ENCODE measurements around the gene XKR7.

XKR7 gene

GRCh38 chr20:31989030-31989645 is 21.2 kb downstream of the XKR7 start:
- no peak overlapping the region for H3K4me3 ChIP-seq (ENCODE audit: control insufficient read depth in 1 of 7, extremely low read depth in 1 of 7, insufficient read depth in 4 of 7, low read depth in 2 of 7, low read length in 6 of 7)
- H3K27ac ChIP-seq (ENCODE audit: insufficient read depth in 1 of 2, low read depth in 1 of 2, low read length in 2 of 2, poor library complexity in 1 of 2, severe bottlenecking in 2 of 2), result no peak overlapping the region
- no peak for DNase-seq
- CTCF ChIA-PET, result interaction anchor here (1.2 kb wide), 1 partner anchor 8 kb away, joined by 4 read pairs; no protein-coding TSS in a partner anchor
- 96% methylated on average over 7 of the region's 8 CpGs for whole genome bisulfite sequencing (ENCODE audit: insufficient coverage)
- no peaks in the 10 kb centered on the region for H3K4me1 ChIP-seq (ENCODE audit: control extremely low read depth in 1 of 4, control insufficient read depth in 4 of 4, insufficient read depth in 4 of 4, low read length in 3 of 4)
- no peaks in the 10 kb centered on the region for H3K9me3 ChIP-seq (ENCODE audit: control extremely low read depth in 1 of 5, control insufficient read depth in 4 of 5, insufficient read depth in 2 of 5, low read depth in 1 of 5, low read length in 4 of 5)
- POLR2A ChIA-PET, result no interaction called here
- no peaks in the 10 kb centered on the region for H3K36me3 ChIP-seq (ENCODE audit: control insufficient read depth in 4 of 4, insufficient read depth in 4 of 4, low read length in 3 of 4)
- H3K27me3 ChIP-seq (replicated peaks in 2 of 5; ENCODE audit: control insufficient read depth in 4 of 5, insufficient read depth in 5 of 5, low read length in 4 of 5), result peaks cover 5 to 20% (median 13%) of the 10 kb centered on the region in 5 experiments

GRCh38 chr20:31990641-31991338 is 22.8 kb downstream of the XKR7 start:
- Histone ChIP-seq H3K36me3 (ENCODE audit: control insufficient read depth in 4 of 4, insufficient read depth in 4 of 4, low read length in 3 of 4) (no peaks in the 10 kb centered on the region), H3K9me3 (ENCODE audit: control extremely low read depth in 1 of 5, control insufficient read depth in 4 of 5, insufficient read depth in 2 of 5, low read depth in 1 of 5, low read length in 4 of 5) (no peaks in the 10 kb centered on the region), H3K4me3 (ENCODE audit: control insufficient read depth in 1 of 7, extremely low read depth in 1 of 7, insufficient read depth in 4 of 7, low read depth in 2 of 7, low read length in 6 of 7) (no peak overlapping the region), H3K4me1 (ENCODE audit: control extremely low read depth in 1 of 4, control insufficient read depth in 4 of 4, insufficient read depth in 4 of 4, low read length in 3 of 4) (peaks cover 0 to 10% (median 4%) of the 10 kb centered on the region in 4 experiments), H3K27me3 (replicated peaks in 2 of 5; ENCODE audit: control insufficient read depth in 4 of 5, insufficient read depth in 5 of 5, low read length in 4 of 5) (peaks cover 5 to 36% (median 21%) of the 10 kb centered on the region in 5 experiments), H3K27ac (ENCODE audit: insufficient read depth in 1 of 2, low read depth in 1 of 2, low read length in 2 of 2, poor library complexity in 1 of 2, severe bottlenecking in 2 of 2) (no peak overlapping the region)
- no peak for DNase-seq
- ChIA-PET CTCF (interaction anchor here (1.2 to 1.8 kb wide), 2 partner anchors 10 to 20 kb away, joined by 4 read pairs; no protein-coding TSS in a partner anchor), POLR2A (interaction anchor here (0.6 kb wide), 1 partner anchor 200 kb away, joined by 3 read pairs; no protein-coding TSS in a partner anchor)
- WGBS (ENCODE audit: insufficient coverage), result 78% methylated on average over 3 of the region's 6 CpGs

GRCh38 chr20:31991339-31991705 is 23.4 kb downstream of the XKR7 start:
- Histone ChIP-seq H3K9me3 (ENCODE audit: control extremely low read depth in 1 of 5, control insufficient read depth in 4 of 5, insufficient read depth in 2 of 5, low read depth in 1 of 5, low read length in 4 of 5) (no peaks in the 10 kb centered on the region), H3K4me3 (ENCODE audit: control insufficient read depth in 1 of 7, extremely low read depth in 1 of 7, insufficient read depth in 4 of 7, low read depth in 2 of 7, low read length in 6 of 7) (no peak overlapping the region), H3K27me3 (replicated peaks in 2 of 5; ENCODE audit: control insufficient read depth in 4 of 5, insufficient read depth in 5 of 5, low read length in 4 of 5) (peaks cover 5 to 38% (median 21%) of the 10 kb centered on the region in 5 experiments), H3K27ac (ENCODE audit: insufficient read depth in 1 of 2, low read depth in 1 of 2, low read length in 2 of 2, poor library complexity in 1 of 2, severe bottlenecking in 2 of 2) (no peak overlapping the region), H3K36me3 (ENCODE audit: control insufficient read depth in 4 of 4, insufficient read depth in 4 of 4, low read length in 3 of 4) (no peaks in the 10 kb centered on the region), H3K4me1 (ENCODE audit: control extremely low read depth in 1 of 4, control insufficient read depth in 4 of 4, insufficient read depth in 4 of 4, low read length in 3 of 4) (peaks cover 0 to 10% (median 4%) of the 10 kb centered on the region in 4 experiments)
- ChIA-PET CTCF (interaction anchor here (1.8 kb wide), 1 partner anchor 21 kb away, joined by 4 read pairs; no protein-coding TSS in a partner anchor), POLR2A (no interaction called here)
- DNase-seq, result no peak
- WGBS (ENCODE audit: insufficient coverage), result 100% methylated on average over 1 of the region's 1 CpG

GRCh38 chr20:31992086-31992485 is 24.1 kb downstream of the XKR7 start:
- WGBS (ENCODE audit: insufficient coverage), result 90% methylated on average over 1 of the region's 2 CpGs
- ChIA-PET CTCF (no interaction called here), POLR2A (no interaction called here)
- no peak overlapping the region for H3K4me3 ChIP-seq (ENCODE audit: control insufficient read depth in 1 of 7, extremely low read depth in 1 of 7, insufficient read depth in 4 of 7, low read depth in 2 of 7, low read length in 6 of 7)
- DNase-seq, result no peak
- H3K9me3 ChIP-seq (ENCODE audit: control extremely low read depth in 1 of 5, control insufficient read depth in 4 of 5, insufficient read depth in 2 of 5, low read depth in 1 of 5, low read length in 4 of 5), result no peaks in the 10 kb centered on the region
- H3K27me3 ChIP-seq (replicated peaks in 2 of 5; ENCODE audit: control insufficient read depth in 4 of 5, insufficient read depth in 5 of 5, low read length in 4 of 5), result peaks cover 5 to 38% (median 21%) of the 10 kb centered on the region in 5 experiments
- H3K36me3 ChIP-seq (ENCODE audit: control insufficient read depth in 4 of 4, insufficient read depth in 4 of 4, low read length in 3 of 4), result no peaks in the 10 kb centered on the region
- H3K27ac ChIP-seq (ENCODE audit: insufficient read depth in 1 of 2, low read depth in 1 of 2, low read length in 2 of 2, poor library complexity in 1 of 2, severe bottlenecking in 2 of 2), result no peak overlapping the region
- H3K4me1 ChIP-seq (ENCODE audit: control extremely low read depth in 1 of 4, control insufficient read depth in 4 of 4, insufficient read depth in 4 of 4, low read length in 3 of 4), result peaks cover 0 to 10% (median 4%) of the 10 kb centered on the region in 4 experiments

- H3K9me3 ChIP-seq (ENCODE audit: control extremely low read depth in 1 of 5, control insufficient read depth in 4 of 5, insufficient read depth in 2 of 5, low read depth in 1 of 5, low read length in 4 of 5), result no peaks in the 10 kb centered on the region
- H3K4me1 ChIP-seq (ENCODE audit: control extremely low read depth in 1 of 4, control insufficient read depth in 4 of 4, insufficient read depth in 4 of 4, low read length in 3 of 4), result peaks cover 0 to 10% (median 4%) of the 10 kb centered on the region in 4 experiments
- peaks cover 5 to 38% (median 21%) of the 10 kb centered on the region in 5 experiments for H3K27me3 ChIP-seq (replicated peaks in 2 of 5; ENCODE audit: control insufficient read depth in 4 of 5, insufficient read depth in 5 of 5, low read length in 4 of 5)
- no peak overlapping the region for H3K27ac ChIP-seq (ENCODE audit: insufficient read depth in 1 of 2, low read depth in 1 of 2, low read length in 2 of 2, poor library complexity in 1 of 2, severe bottlenecking in 2 of 2)
- DNase-seq, result no peak
- ChIA-PET CTCF (no interaction called here), POLR2A (no interaction called here)
- no peak overlapping the region for H3K4me3 ChIP-seq (ENCODE audit: control insufficient read depth in 1 of 7, extremely low read depth in 1 of 7, insufficient read depth in 4 of 7, low read depth in 2 of 7, low read length in 6 of 7)
- no peaks in the 10 kb centered on the region for H3K36me3 ChIP-seq (ENCODE audit: control insufficient read depth in 4 of 4, insufficient read depth in 4 of 4, low read length in 3 of 4)
- WGBS (ENCODE audit: insufficient coverage), result 95% methylated on average over 18 of the region's 18 CpGs
These were observed 29.0 kb downstream of the XKR7 start for GRCh38 chr20:31996996-31997395.

- CTCF ChIA-PET, result no interaction called here
- Histone ChIP-seq H3K4me3 (ENCODE audit: control insufficient read depth in 1 of 7, extremely low read depth in 1 of 7, insufficient read depth in 4 of 7, low read depth in 2 of 7, low read length in 6 of 7) (no peak overlapping the region), H3K27ac (ENCODE audit: insufficient read depth in 1 of 2, low read depth in 1 of 2, low read length in 2 of 2, poor library complexity in 1 of 2, severe bottlenecking in 2 of 2) (no peak overlapping the region), H3K9me3 (ENCODE audit: control extremely low read depth in 1 of 5, control insufficient read depth in 4 of 5, insufficient read depth in 2 of 5, low read depth in 1 of 5, low read length in 4 of 5) (no peaks in the 10 kb centered on the region), H3K36me3 (ENCODE audit: control insufficient read depth in 4 of 4, insufficient read depth in 4 of 4, low read length in 3 of 4) (no peaks in the 10 kb centered on the region), H3K27me3 (replicated peaks in 2 of 5; ENCODE audit: control insufficient read depth in 4 of 5, insufficient read depth in 5 of 5, low read length in 4 of 5) (peaks cover 4 to 29% (median 15%) of the 10 kb centered on the region in 5 experiments), H3K4me1 (ENCODE audit: control extremely low read depth in 1 of 4, control insufficient read depth in 4 of 4, insufficient read depth in 4 of 4, low read length in 3 of 4) (peaks cover 0 to 10% (median 4%) of the 10 kb centered on the region in 4 experiments)
- no peak for DNase-seq
- POLR2A ChIA-PET, result no interaction called here
- WGBS (ENCODE audit: insufficient coverage), result 88% methylated on average over 2 of the region's 2 CpGs
These were observed 30.3 kb downstream of the XKR7 start for GRCh38 chr20:31998246-31998645.

GRCh38 chr20:32003325-32003724 is 35.4 kb downstream of the XKR7 start:
- DNase-seq, result no peak
- Histone ChIP-seq H3K9me3 (ENCODE audit: control extremely low read depth in 1 of 5, control insufficient read depth in 4 of 5, insufficient read depth in 2 of 5, low read depth in 1 of 5, low read length in 4 of 5) (no peaks in the 10 kb centered on the region), H3K4me3 (ENCODE audit: control insufficient read depth in 1 of 7, extremely low read depth in 1 of 7, insufficient read depth in 4 of 7, low read depth in 2 of 7, low read length in 6 of 7) (no peak overlapping the region), H3K36me3 (ENCODE audit: control insufficient read depth in 4 of 4, insufficient read depth in 4 of 4, low read length in 3 of 4) (no peaks in the 10 kb centered on the region), H3K4me1 (ENCODE audit: control extremely low read depth in 1 of 4, control insufficient read depth in 4 of 4, insufficient read depth in 4 of 4, low read length in 3 of 4) (peaks cover 0 to 9% (median 8%) of the 10 kb centered on the region in 4 experiments), H3K27me3 (replicated peaks in 2 of 5; ENCODE audit: control insufficient read depth in 4 of 5, insufficient read depth in 5 of 5, low read length in 4 of 5) (no peaks in the 10 kb centered on the region), H3K27ac (ENCODE audit: insufficient read depth in 1 of 2, low read depth in 1 of 2, low read length in 2 of 2, poor library complexity in 1 of 2, severe bottlenecking in 2 of 2) (no peak overlapping the region)
- CTCF ChIA-PET, result no interaction called here
- WGBS (ENCODE audit: insufficient coverage), result no CpG with 5 or more reads among the region's 2 CpGs
- POLR2A ChIA-PET, result no interaction called here

All from common myeloid progenitor, CD34-positive (primary cell).